Esophagus squamous epithelium (tissue), 5 donors: ENCODE data around the gene CFAP74. TPM values are rescaled to one million over a fixed set of nuclear protein-coding genes. Genes with fewer than 3 reads are reported as not detected.

ENCODE experiments used
- DNase-seq: peaks from one replicate; lab custom pipeline; 2025; lab: John Stamatoyannopoulos, UW
- H3K27ac ChIP-seq, 4 donors: fragments of 200-600 bp; sonication (generic); one replicate each; pipeline ENCODE4 v1.5.1; 2016 to 2019; ENCODE audit warnings: mild to moderate bottlenecking in 1 of 4
- H3K27me3 ChIP-seq, 4 donors: fragments of 200-600 bp; sonication (generic); 1 replicate in 3 of 4; 2 replicates in 1 of 4; pipeline versions ENCODE4 v1.5.1 to v1.6.0; 2017 to 2021; ENCODE audit warnings: antibody characterized with exemption in 1 of 4
- H3K36me3 ChIP-seq, 3 donors: fragments of 200-600 bp; sonication (generic); one replicate each; pipeline ENCODE4 v1.5.1; 2016 to 2019
- H3K4me1 ChIP-seq, 3 donors: fragments of 200-600 bp; sonication (generic); one replicate each; pipeline ENCODE4 v1.5.1; 2017 to 2019
- H3K4me3 ChIP-seq, 4 donors: fragments of 200-600 bp; sonication (generic); 1 replicate in 3 of 4; 2 replicates in 1 of 4; pipeline ENCODE4 v1.5.1; 2016 to 2019; ENCODE audit warnings: mild to moderate bottlenecking in 2 of 4, moderate library complexity in 1 of 4
- H3K9me3 ChIP-seq, 3 donors: fragments of 200-600 bp; sonication (generic); one replicate each; pipeline ENCODE4 v1.5.1; 2016 to 2019
- CTCF ChIP-seq, 6 experiments: fragments of 450-650 bp in 4 of 6; fragments of 200-600 bp in 2 of 6; sonication (generic) in 2 of 6; IDR thresholded peaks; one replicate each; pipeline ENCODE4 v1.5.1; 2016 to 2019; ENCODE audit warnings: antibody characterized with exemption in 6 of 6, mild to moderate bottlenecking in 4 of 6, moderate library complexity in 4 of 6
- POLR2A ChIP-seq, 4 donors: fragments of 450-650 bp; IDR thresholded peaks; one replicate each; pipeline ENCODE4 v1.6.1; 2017; ENCODE audit warnings: antibody characterized with exemption in 4 of 4, mild to moderate bottlenecking in 4 of 4, moderate library complexity in 3 of 4
- WGBS, 2 donors: methylation state at CpG; one replicate each; pipeline ENCODE4 v1.1.5; 2018; 5-methylcytosine and 5-hydroxymethylcytosine counted together
- intact Hi-C: fragments of 100-400 bp; cut with DNase I; formaldehyde crosslinking; loops from one replicate; pipeline ENCODE4 v1.15.0; 2022
- total RNA-seq, 4 donors: library from RNA; depleted of rRNA; stranded (reverse); fragments of >200 nt; gene quantifications; one replicate each; pipeline ENCODE4 v1.1.0, GENCODE V29; 2016
- donor health status: DM: yes; HTN: yes; CAD: no.

The CFAP74 gene
- total RNA-seq, 4 donors from 2014 or later, result not detected

DNA sequence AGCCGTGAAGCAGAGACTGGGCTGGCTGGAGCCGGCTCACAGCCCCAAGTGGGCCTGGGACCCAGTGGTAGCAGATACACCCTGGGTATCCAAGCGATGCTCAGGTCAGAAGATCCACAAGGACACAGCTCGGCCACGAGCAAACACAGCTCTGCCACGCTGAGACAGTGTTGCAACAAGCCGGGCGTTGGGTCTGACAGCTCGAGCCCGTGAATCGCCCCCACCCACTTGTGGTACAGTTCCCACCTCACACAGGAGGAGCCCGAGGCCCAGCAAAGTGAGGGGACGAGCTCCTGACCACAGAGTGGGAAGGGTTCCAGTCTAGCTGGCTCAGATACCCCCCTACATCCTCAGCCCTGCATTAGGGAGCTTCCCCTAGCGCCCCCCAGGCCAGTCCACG, 37.7 kb upstream of the CFAP74 start:
- no peaks in the 10 kb centered on the region for H3K9me3 ChIP-seq
- H3K27me3 ChIP-seq, result peaks cover 0 to 45% (median 0%) of the 10 kb centered on the region in 4 donors
- TF ChIP-seq CTCF (IDR thresholded peaks at IDR 0.05) (no peak), POLR2A (IDR thresholded peaks at IDR 0.05) (no peak)
- DNase-seq, result no peak
- no peaks in the 10 kb centered on the region for H3K36me3 ChIP-seq
- no peak overlapping the region for H3K27ac ChIP-seq
- 74% methylated on average over 5 of the region's 15 CpGs; no CpG with 5 or more reads in 1 of the 2 donors for WGBS, 2 donors
- peaks cover 6 to 29% (median 13%) of the 10 kb centered on the region in 3 donors for H3K4me1 ChIP-seq
- no peak overlapping the region for H3K4me3 ChIP-seq
- intact Hi-C loops, result no loop called here

- intact Hi-C loops, result no loop called here
- 70 to 79% methylated on average over 7 to 8 of the region's 8 CpGs for WGBS, 2 donors
These were observed 35.7 kb upstream of the CFAP74 start for GRCh38 chr1:2039251-2039650.

GRCh38 chr1:2038229-2038628, 34.6 kb upstream of the CFAP74 start:
- Histone ChIP-seq H3K9me3 (no peaks in the 10 kb centered on the region), H3K4me1 (peaks cover 0 to 6% (median 0%) of the 10 kb centered on the region in 3 donors), H3K4me3 (no peak overlapping the region), H3K27me3 (peaks cover 0 to 41% (median 0%) of the 10 kb centered on the region in 4 donors), H3K36me3 (no peaks in the 10 kb centered on the region), H3K27ac (no peak overlapping the region)
- DNase-seq, result no peak
- TF ChIP-seq POLR2A (IDR thresholded peaks at IDR 0.05), result no peak
- no peak for TF ChIP-seq CTCF (IDR thresholded peaks at IDR 0.05)
- WGBS, 2 donors, result 89 to 100% methylated on average over 2 to 6 of the region's 8 CpGs
- intact Hi-C loops, result no loop called here

More at GRCh38 chr1:2039251-2039650, 35.7 kb upstream of the CFAP74 start:
- H3K27me3 ChIP-seq, result peaks cover 0 to 40% (median 0%) of the 10 kb centered on the region in 4 donors
- DNase-seq, result no peak
- H3K4me3 ChIP-seq, result no peak overlapping the region
- no peaks in the 10 kb centered on the region for H3K9me3 ChIP-seq
- H3K27ac ChIP-seq, result no peak overlapping the region
- no peak for TF ChIP-seq CTCF (IDR thresholded peaks at IDR 0.05)
- TF ChIP-seq POLR2A (IDR thresholded peaks at IDR 0.05), result no peak
- H3K4me1 ChIP-seq, result peaks cover 0 to 8% (median under 1%) of the 10 kb centered on the region in 3 donors
- no peaks in the 10 kb centered on the region for H3K36me3 ChIP-seq

DNA sequence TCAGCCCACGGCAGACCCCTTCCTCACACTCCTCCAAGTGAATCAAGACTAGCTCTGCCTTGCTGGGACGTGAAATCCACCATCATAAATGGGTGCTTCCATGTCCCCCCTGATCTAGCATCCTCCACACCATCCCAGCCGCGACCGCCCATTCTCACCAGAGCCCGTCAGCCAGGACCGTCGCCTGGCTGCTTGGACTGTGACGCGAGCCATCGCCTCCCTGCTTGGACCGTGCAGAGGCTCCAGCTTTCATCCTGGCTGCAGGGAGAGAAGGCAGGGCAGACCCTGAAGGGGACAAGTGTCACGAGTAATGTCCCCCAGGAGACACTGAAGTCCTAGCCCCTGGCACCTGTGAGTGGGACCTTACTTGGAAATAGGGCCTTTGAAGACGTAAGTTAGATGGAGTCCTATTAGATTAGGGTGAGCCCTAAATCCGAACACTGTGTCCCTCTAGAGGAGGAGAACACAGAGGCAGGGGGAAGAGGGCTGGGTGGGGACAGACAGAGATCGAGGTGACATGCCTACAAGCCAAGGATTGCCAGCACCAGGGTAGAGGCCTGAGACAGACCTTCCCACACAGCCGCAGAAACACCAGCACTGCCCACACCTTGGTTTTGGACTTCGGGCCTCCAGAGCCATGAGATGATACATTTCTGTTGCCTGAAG, 33.9 kb upstream of the CFAP74 start:
- no peaks in the 10 kb centered on the region for H3K4me1 ChIP-seq
- intact Hi-C loops, result no loop called here

More for the DNA sequence above, 33.9 kb upstream of the CFAP74 start:
- 74 to 81% methylated on average over 17 to 18 of the region's 18 CpGs for WGBS, 2 donors
- DNase-seq, result no peak
- H3K27me3 ChIP-seq, result peaks cover 0 to 47% (median 0%) of the 10 kb centered on the region in 4 donors
- TF ChIP-seq CTCF (IDR thresholded peaks at IDR 0.05), result no peak
- TF ChIP-seq POLR2A (IDR thresholded peaks at IDR 0.05), result no peak
- no peak overlapping the region for H3K4me3 ChIP-seq
- H3K36me3 ChIP-seq, result no peaks in the 10 kb centered on the region
- H3K27ac ChIP-seq, result no peak overlapping the region
- no peaks in the 10 kb centered on the region for H3K9me3 ChIP-seq
